ENCODE measurements around the gene MCC. TPM values are rescaled to one million over a fixed set of nuclear protein-coding genes. Genes with fewer than 3 reads are reported as not detected.
"Not testable (repeated sequence)": the region's sequence is repeated elsewhere in the genome, so short reads cannot be mapped to it uniquely, and the experiment has no call there.

MCC gene
- total RNA-seq, 1 donor from 2014 or later = 22.7 TPM

GRCh38 chr5:113425909-113426308 is 62.3 kb downstream of the MCC start:
- H3K27ac Mint-ChIP-seq (ENCODE audit: unreplicated experiment) = no peak overlapping the region
- H3K4me3 Mint-ChIP-seq (ENCODE audit: unreplicated experiment) = no peak overlapping the region
- no peaks in the 10 kb centered on the region for H3K36me3 Mint-ChIP-seq (ENCODE audit: low read depth, unreplicated experiment)
- TF ChIP-seq, protein P1, sequence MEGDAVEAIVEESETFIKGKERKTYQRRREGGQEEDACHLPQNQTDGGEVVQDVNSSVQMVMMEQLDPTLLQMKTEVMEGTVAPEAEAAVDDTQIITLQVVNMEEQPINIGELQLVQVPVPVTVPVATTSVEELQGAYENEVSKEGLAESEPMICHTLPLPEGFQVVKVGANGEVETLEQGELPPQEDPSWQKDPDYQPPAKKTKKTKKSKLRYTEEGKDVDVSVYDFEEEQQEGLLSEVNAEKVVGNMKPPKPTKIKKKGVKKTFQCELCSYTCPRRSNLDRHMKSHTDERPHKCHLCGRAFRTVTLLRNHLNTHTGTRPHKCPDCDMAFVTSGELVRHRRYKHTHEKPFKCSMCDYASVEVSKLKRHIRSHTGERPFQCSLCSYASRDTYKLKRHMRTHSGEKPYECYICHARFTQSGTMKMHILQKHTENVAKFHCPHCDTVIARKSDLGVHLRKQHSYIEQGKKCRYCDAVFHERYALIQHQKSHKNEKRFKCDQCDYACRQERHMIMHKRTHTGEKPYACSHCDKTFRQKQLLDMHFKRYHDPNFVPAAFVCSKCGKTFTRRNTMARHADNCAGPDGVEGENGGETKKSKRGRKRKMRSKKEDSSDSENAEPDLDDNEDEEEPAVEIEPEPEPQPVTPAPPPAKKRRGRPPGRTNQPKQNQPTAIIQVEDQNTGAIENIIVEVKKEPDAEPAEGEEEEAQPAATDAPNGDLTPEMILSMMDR (IDR thresholded peaks at IDR 0.05; ENCODE audit: unreplicated experiment) = no peak
- H3K4me1 Mint-ChIP-seq (ENCODE audit: unreplicated experiment) = peaks cover 4% of the 10 kb centered on the region
- no peaks in the 10 kb centered on the region for H3K9me3 Mint-ChIP-seq (ENCODE audit: unreplicated experiment)
- DNase-seq (ENCODE audit: low spot score) = no peak
- H3K27me3 Mint-ChIP-seq (ENCODE audit: unreplicated experiment) = peaks cover 1% of the 10 kb centered on the region

DNA sequence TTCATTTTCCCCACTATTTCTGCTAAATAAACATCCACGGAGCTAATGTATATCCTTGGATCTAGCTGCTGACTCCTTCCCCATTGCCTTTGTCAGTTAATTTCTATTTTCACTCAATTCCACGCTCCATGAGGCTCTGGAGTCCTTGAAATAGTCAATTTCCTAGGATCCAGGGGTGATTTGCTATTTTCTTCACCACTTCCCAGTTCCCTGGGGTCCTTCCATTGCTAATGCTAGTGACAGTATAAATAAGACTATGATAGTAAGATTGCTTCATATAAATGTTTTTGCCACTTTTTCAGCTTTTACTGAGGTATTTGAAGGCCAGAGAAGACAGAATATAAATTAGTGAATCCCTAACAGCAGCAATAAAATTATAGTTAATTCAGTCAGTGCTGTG is 66.6 kb downstream of the MCC start:
- Mint-ChIP-seq H3K9me3 (ENCODE audit: unreplicated experiment) (no peaks in the 10 kb centered on the region), H3K4me1 (ENCODE audit: unreplicated experiment) (peaks cover 4% of the 10 kb centered on the region), H3K4me3 (ENCODE audit: unreplicated experiment) (no peak overlapping the region), H3K27ac (ENCODE audit: unreplicated experiment) (no peak overlapping the region), H3K27me3 (ENCODE audit: unreplicated experiment) (no peaks in the 10 kb centered on the region), H3K36me3 (ENCODE audit: low read depth, unreplicated experiment) (no peaks in the 10 kb centered on the region)
- TF ChIP-seq, protein P1 (IDR thresholded peaks at IDR 0.05; ENCODE audit: unreplicated experiment) = no peak
- no peak for DNase-seq (ENCODE audit: low spot score)

- no peak overlapping the region for H3K27ac Mint-ChIP-seq (ENCODE audit: unreplicated experiment)
- no peaks in the 10 kb centered on the region for H3K36me3 Mint-ChIP-seq (ENCODE audit: low read depth, unreplicated experiment)
- TF ChIP-seq, protein P1 (IDR thresholded peaks at IDR 0.05; ENCODE audit: unreplicated experiment) = no peak
- no peak for DNase-seq (ENCODE audit: low spot score)
- H3K4me3 Mint-ChIP-seq (ENCODE audit: unreplicated experiment) = no peak overlapping the region
- no peaks in the 10 kb centered on the region for H3K27me3 Mint-ChIP-seq (ENCODE audit: unreplicated experiment)
- H3K9me3 Mint-ChIP-seq (ENCODE audit: unreplicated experiment) = no peaks in the 10 kb centered on the region
- no peaks in the 10 kb centered on the region for H3K4me1 Mint-ChIP-seq (ENCODE audit: unreplicated experiment)
Observed at GRCh38 chr5:113405530-113405929, 82.7 kb downstream of the MCC start.

- H3K27me3 Mint-ChIP-seq (ENCODE audit: unreplicated experiment) = no peaks in the 10 kb centered on the region
- no peak overlapping the region for H3K27ac Mint-ChIP-seq (ENCODE audit: unreplicated experiment)
- H3K4me1 Mint-ChIP-seq (ENCODE audit: unreplicated experiment) = no peaks in the 10 kb centered on the region
- no peaks in the 10 kb centered on the region for H3K36me3 Mint-ChIP-seq (ENCODE audit: low read depth, unreplicated experiment)
- no peak overlapping the region for H3K4me3 Mint-ChIP-seq (ENCODE audit: unreplicated experiment)
- no peaks in the 10 kb centered on the region for H3K9me3 Mint-ChIP-seq (ENCODE audit: unreplicated experiment)
- TF ChIP-seq, protein P1 (IDR thresholded peaks at IDR 0.05; ENCODE audit: unreplicated experiment) = no peak
- DNase-seq (ENCODE audit: low spot score) = no peak
Observed at GRCh38 chr5:113404269-113404668, 84.0 kb downstream of the MCC start.

DNA sequence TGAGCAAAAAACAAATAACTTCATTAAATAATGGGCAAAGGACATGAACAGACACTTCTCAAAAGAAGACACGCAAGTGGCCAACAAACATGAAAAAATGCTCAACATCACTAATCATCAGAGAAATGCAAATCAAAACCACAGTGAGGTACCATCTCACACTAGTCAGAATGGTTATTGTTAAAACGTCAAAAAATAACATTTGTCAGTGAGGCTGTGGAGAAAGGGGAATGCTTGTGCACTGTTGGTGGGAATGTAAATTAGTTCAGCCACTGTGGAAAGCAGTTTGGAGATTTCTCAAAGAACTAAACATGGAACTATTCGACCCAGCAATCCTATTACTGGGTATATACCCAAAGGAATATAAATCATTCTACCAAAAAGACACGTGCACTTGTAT is 90.3 kb downstream of the MCC start:
- not testable (repeated sequence) for H3K4me1 Mint-ChIP-seq (ENCODE audit: unreplicated experiment); H3K27me3 Mint-ChIP-seq (ENCODE audit: unreplicated experiment); DNase-seq (ENCODE audit: low spot score); H3K9me3 Mint-ChIP-seq (ENCODE audit: unreplicated experiment); H3K27ac Mint-ChIP-seq (ENCODE audit: unreplicated experiment); H3K36me3 Mint-ChIP-seq (ENCODE audit: low read depth, unreplicated experiment); H3K4me3 Mint-ChIP-seq (ENCODE audit: unreplicated experiment)

- H3K4me3 Mint-ChIP-seq (ENCODE audit: unreplicated experiment) = no peak overlapping the region
- H3K27ac Mint-ChIP-seq (ENCODE audit: unreplicated experiment) = no peak overlapping the region
- H3K4me1 Mint-ChIP-seq (ENCODE audit: unreplicated experiment) = no peaks in the 10 kb centered on the region
- no peak for DNase-seq (ENCODE audit: low spot score)
- H3K36me3 Mint-ChIP-seq (ENCODE audit: low read depth, unreplicated experiment) = no peaks in the 10 kb centered on the region
- TF ChIP-seq, protein P1 (IDR thresholded peaks at IDR 0.05; ENCODE audit: unreplicated experiment) = no peak
- H3K27me3 Mint-ChIP-seq (ENCODE audit: unreplicated experiment) = no peaks in the 10 kb centered on the region
- no peaks in the 10 kb centered on the region for H3K9me3 Mint-ChIP-seq (ENCODE audit: unreplicated experiment)
Observed at GRCh38 chr5:113397046-113397445, 91.2 kb downstream of the MCC start.

All from endothelial cell (in vitro differentiated cells).